Activated naive CD4-positive, alpha-beta T cell treated with anti-CD3 and anti-CD28 coated beads for 36 hours (primary cell): ENCODE measurements around the gene POTEG. TPM values are rescaled to one million over a fixed set of nuclear protein-coding genes. Genes with fewer than 3 reads are reported as not detected.
"Not testable (repeated sequence)": the region's sequence is repeated elsewhere in the genome, so short reads cannot be mapped to it uniquely, and the experiment has no call there.

ENCODE experiments used
- CTCF ChIA-PET: fragments of 350-600 bp; sonication (Branson Sonifier 250); formaldehyde crosslinking; loops from one replicate; lab custom pipeline; 2021; ENCODE audit warnings: antibody characterized with exemption; lab: Charles Lee
- DNase-seq: peaks from one replicate; pipeline ENCODE4 v3.0.0-alpha.2; 2020
- H3K27ac Mint-ChIP-seq: one replicate; pipeline ENCODE4 v1.8.0; 2021; ENCODE audit warnings: mild to moderate bottlenecking, mixed read lengths
- H3K27me3 Mint-ChIP-seq: one replicate; pipeline ENCODE4 v1.8.0; 2021; ENCODE audit warnings: low read depth, mixed read lengths
- H3K36me3 Mint-ChIP-seq: one replicate; pipeline ENCODE4 v1.8.0; 2021; ENCODE audit warnings: low read depth, mixed read lengths
- H3K4me1 Mint-ChIP-seq: one replicate; pipeline ENCODE4 v1.8.0; 2021; ENCODE audit warnings: low read depth, mixed read lengths
- H3K4me3 Mint-ChIP-seq: one replicate; pipeline ENCODE4 v1.8.0; 2021; ENCODE audit warnings: mild to moderate bottlenecking, moderate library complexity, mixed read lengths
- H3K9me3 Mint-ChIP-seq: one replicate; pipeline ENCODE4 v1.8.0; 2021; ENCODE audit warnings: mixed read lengths
- intact Hi-C: fragments of 100-400 bp; cut with micrococcal nuclease; formaldehyde crosslinking; loops from one replicate; pipeline ENCODE4 v1.15.1; 2023
- total RNA-seq, 2 experiments: library from RNA; stranded (reverse); gene quantifications; one replicate each; pipeline ENCODE4 v1.2.3, GENCODE V29; 2021

The POTEG gene
- total RNA-seq, 2 experiments from 2014 or later, result not detected

DNA sequence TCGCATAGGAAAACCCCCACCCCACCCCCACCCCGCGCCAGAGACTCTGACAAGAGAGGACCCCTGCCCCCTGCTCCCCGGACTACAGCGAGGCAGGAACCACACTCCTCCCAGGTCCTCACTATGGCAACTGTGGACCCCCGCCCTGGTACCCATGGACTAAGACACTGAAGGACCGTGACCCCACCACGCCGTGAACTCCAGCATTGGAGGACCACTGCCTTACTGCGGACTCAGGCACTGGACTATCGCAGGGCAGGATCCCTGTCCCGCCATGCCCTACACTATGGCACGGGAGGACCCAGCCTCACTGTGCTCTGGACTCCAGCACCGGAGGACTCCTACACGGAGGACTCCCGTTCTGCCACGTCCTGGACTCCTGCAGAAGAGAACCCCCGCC, 71.8 kb downstream of the POTEG start:
- H3K4me3 Mint-ChIP-seq, H3K27me3 Mint-ChIP-seq, CTCF ChIA-PET, H3K36me3 Mint-ChIP-seq, DNase-seq, H3K4me1 Mint-ChIP-seq, H3K9me3 Mint-ChIP-seq, H3K27ac Mint-ChIP-seq, intact Hi-C loops: not testable (repeated sequence)

GRCh38 chr14:19361636-19362253, 72.4 kb downstream of the POTEG start:
- DNase-seq, H3K4me3 Mint-ChIP-seq, H3K27ac Mint-ChIP-seq, intact Hi-C loops, CTCF ChIA-PET, H3K4me1 Mint-ChIP-seq, H3K36me3 Mint-ChIP-seq, H3K27me3 Mint-ChIP-seq, H3K9me3 Mint-ChIP-seq: not testable (repeated sequence)

DNA sequence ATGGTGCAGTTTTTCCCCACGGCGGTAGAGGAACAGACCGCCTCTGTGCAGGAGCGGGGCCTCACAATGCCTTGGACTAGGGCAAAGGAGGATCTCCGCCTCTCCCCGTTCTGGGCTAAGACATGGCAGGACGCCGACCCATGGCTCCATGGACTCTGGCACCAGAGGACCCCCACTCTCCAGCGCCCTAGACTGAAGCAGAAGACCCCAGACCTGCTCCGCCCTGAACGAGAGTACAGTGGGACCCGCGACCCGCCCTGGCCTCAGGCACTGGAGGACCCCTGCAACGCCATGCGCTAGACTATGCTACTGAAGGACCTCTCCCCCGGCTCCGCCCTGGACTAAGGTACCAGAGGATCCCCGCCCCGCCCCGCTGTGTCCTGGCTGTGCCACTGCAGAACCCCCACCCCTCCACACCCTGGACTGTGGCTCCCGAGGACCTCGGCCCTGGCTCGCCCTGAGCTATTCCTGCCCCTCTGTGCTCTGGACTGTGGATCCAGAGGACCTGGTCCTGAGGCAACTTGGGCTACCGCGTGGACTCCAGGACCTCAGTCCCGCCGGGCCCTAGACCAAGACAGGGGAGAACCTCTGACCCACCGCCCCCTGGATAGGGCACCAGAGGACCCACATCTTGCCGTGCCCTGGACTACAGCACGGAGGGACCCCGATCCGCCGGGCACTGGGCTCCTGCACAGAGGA, 73.1 kb downstream of the POTEG start:
- CTCF ChIA-PET, H3K9me3 Mint-ChIP-seq, intact Hi-C loops, DNase-seq, H3K27me3 Mint-ChIP-seq, H3K4me1 Mint-ChIP-seq, H3K27ac Mint-ChIP-seq, H3K36me3 Mint-ChIP-seq, H3K4me3 Mint-ChIP-seq: not testable (repeated sequence)
